ENCODE data around the gene INKA2.

Gene INKA2

GRCh38 chr1:111704776-111705175 is 34.4 kb downstream of the INKA2 start:
- H3K4me3 ChIP-seq (ENCODE audit: low read depth, low read length) = no peak overlapping the region
- DNase-seq (ENCODE audit: low read depth, low spot score) = no peak
- in situ Hi-C loops (cut with HindIII; ENCODE audit: low sequenced_read_pairs) = no loop called here
- no peak for TF ChIP-seq CTCF (IDR thresholded peaks at IDR 0.05; ENCODE audit: low read depth, low read length)

DNA sequence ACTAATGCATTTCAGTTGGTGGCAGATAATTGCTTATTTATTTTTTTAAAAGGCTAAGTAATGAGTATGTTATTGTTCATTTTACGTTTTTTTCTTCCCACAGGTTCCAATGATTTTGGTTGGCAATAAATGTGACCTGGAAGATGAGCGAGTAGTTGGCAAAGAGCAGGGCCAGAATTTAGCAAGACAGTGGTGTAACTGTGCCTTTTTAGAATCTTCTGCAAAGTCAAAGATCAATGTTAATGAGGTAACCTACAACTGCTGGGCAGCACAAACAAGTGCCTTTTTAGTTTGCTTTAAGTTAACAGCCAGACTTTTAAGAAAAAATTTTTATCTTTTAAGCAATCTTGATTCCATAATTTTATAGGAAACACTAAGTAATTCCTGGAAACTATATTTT is 35.0 kb downstream of the INKA2 start:
- in situ Hi-C loops (cut with HindIII; ENCODE audit: low sequenced_read_pairs) = no loop called here
- TF ChIP-seq CTCF (IDR thresholded peaks at IDR 0.05; ENCODE audit: low read depth, low read length) = no peak
- DNase-seq (ENCODE audit: low read depth, low spot score) = no peak

DNA sequence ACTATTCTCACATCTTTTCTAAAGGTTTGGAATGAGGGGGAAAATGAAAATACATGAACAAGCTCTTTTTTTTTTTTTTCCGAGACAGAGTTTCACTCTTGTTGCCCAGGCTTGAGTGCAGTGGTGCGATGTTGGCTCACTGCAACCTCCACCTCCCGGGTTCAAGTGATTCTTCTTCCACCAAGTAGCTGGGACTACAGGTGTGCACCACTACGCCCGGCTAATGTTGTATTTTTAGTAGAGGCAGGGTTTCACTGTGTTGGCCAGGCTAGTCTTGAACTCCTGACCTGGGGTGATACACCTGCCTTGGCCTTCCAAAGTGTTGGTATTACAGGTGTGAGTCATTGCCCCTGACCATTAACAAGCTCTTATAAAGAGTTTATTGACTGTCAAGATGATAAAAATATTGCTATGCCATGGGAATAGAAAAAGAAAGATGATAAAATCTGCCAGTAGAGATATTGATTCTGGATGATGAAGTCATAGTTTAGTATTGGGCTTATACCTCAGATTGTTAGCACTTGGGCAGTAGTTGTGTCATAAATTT is 36.6 kb downstream of the INKA2 start:
- TF ChIP-seq CTCF (IDR thresholded peaks at IDR 0.05; ENCODE audit: low read depth, low read length) = no peak
- no peak for DNase-seq (ENCODE audit: low read depth, low spot score)
- H3K4me3 ChIP-seq (ENCODE audit: low read depth, low read length) = no peak overlapping the region
- in situ Hi-C loops (cut with HindIII; ENCODE audit: low sequenced_read_pairs) = no loop called here

More for the DNA sequence above, 35.0 kb downstream of the INKA2 start:
- no peak overlapping the region for H3K4me3 ChIP-seq (ENCODE audit: low read depth, low read length)

- no peak overlapping the region for H3K4me3 ChIP-seq (ENCODE audit: low read depth, low read length)
- in situ Hi-C loops (cut with HindIII; ENCODE audit: low sequenced_read_pairs) = no loop called here
- DNase-seq (ENCODE audit: low read depth, low spot score) = no peak
- no peak for TF ChIP-seq CTCF (IDR thresholded peaks at IDR 0.05; ENCODE audit: low read depth, low read length)
These were observed 39.9 kb downstream of the INKA2 start for GRCh38 chr1:111699268-111699667.

DNA sequence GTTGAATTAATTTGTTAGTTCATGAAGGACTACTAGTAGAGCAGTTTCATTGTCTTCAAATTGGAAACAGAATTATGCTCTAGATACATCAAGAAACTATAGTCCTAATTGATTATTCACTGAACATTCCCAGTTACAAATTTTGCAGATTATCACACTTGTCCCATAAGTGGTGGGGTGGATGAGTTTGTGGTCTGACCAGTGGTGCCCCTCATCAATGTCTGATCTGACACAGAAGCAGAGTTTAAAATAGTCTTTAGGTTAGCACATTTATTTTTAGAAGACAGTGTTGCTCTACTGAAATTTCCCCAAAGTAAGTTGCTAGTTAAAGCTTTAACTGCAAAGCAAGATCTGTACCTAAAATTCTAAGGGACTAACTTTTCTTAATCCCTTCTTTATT is 42.9 kb downstream of the INKA2 start:
- in situ Hi-C loops (cut with HindIII; ENCODE audit: low sequenced_read_pairs) = no loop called here
- no peak for TF ChIP-seq CTCF (IDR thresholded peaks at IDR 0.05; ENCODE audit: low read depth, low read length)
- H3K4me3 ChIP-seq (ENCODE audit: low read depth, low read length) = no peak overlapping the region
- no peak for DNase-seq (ENCODE audit: low read depth, low spot score)

DNA sequence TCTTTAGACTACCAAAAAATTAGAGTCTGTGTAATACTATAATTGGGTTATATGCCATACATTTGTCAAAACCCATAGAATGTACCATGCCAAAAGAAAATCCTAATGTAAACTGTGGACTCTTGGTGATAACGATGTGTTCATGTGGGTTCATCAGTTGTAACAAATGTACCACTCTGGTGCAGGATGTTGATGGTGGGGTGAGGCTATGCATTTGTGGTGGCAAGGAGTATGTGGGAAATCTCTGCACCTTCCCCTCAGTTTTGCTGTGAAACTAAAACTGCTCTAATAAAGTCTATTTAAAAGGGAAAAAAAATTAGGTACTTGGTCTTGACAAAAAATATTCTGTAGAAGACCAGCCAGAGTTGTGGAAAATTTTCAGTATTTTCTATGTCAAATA is 43.4 kb downstream of the INKA2 start:
- TF ChIP-seq CTCF (IDR thresholded peaks at IDR 0.05; ENCODE audit: low read depth, low read length) = no peak
- in situ Hi-C loops (cut with HindIII; ENCODE audit: low sequenced_read_pairs) = no loop called here
- no peak for DNase-seq (ENCODE audit: low read depth, low spot score)
- no peak overlapping the region for H3K4me3 ChIP-seq (ENCODE audit: low read depth, low read length)

DNA sequence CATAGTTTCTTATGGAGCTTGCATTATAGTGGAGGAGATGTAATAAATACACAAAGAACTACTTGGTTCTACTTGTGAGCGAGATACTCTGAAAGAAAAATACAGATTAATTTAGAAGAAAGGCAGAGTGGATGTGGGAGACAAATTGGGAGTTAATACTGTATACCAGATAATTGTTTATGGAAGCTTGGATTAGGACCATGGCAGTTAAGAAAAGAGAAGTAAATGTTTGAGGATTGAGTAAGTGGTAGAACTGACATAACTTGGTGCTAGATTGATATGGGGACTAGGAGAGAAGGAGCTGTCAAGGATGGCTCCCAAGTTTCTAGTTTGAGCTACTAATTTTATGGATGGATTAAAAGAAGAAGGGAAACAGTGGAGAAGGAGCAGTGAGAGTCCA is 47.3 kb downstream of the INKA2 start:
- H3K4me3 ChIP-seq (ENCODE audit: low read depth, low read length) = no peak overlapping the region
- TF ChIP-seq CTCF (IDR thresholded peaks at IDR 0.05; ENCODE audit: low read depth, low read length) = no peak
- in situ Hi-C loops (cut with HindIII; ENCODE audit: low sequenced_read_pairs) = no loop called here
- DNase-seq (ENCODE audit: low read depth, low spot score) = no peak
